GM19035 (cell line): ENCODE data around the gene TBCEL.
"Not testable (repeated sequence)": the region's sequence is repeated elsewhere in the genome, so short reads cannot be mapped to it uniquely, and the experiment has no call there.

Experiments
- ATAC-seq: cut with Tn5 transposase; IDR thresholded peaks from one replicate; pipeline ENCODE4 v1.9.1; 2021; ENCODE audit not compliant: unreplicated experiment

The TBCEL gene, protein sequence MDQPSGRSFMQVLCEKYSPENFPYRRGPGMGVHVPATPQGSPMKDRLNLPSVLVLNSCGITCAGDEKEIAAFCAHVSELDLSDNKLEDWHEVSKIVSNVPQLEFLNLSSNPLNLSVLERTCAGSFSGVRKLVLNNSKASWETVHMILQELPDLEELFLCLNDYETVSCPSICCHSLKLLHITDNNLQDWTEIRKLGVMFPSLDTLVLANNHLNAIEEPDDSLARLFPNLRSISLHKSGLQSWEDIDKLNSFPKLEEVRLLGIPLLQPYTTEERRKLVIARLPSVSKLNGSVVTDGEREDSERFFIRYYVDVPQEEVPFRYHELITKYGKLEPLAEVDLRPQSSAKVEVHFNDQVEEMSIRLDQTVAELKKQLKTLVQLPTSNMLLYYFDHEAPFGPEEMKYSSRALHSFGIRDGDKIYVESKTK

DNA sequence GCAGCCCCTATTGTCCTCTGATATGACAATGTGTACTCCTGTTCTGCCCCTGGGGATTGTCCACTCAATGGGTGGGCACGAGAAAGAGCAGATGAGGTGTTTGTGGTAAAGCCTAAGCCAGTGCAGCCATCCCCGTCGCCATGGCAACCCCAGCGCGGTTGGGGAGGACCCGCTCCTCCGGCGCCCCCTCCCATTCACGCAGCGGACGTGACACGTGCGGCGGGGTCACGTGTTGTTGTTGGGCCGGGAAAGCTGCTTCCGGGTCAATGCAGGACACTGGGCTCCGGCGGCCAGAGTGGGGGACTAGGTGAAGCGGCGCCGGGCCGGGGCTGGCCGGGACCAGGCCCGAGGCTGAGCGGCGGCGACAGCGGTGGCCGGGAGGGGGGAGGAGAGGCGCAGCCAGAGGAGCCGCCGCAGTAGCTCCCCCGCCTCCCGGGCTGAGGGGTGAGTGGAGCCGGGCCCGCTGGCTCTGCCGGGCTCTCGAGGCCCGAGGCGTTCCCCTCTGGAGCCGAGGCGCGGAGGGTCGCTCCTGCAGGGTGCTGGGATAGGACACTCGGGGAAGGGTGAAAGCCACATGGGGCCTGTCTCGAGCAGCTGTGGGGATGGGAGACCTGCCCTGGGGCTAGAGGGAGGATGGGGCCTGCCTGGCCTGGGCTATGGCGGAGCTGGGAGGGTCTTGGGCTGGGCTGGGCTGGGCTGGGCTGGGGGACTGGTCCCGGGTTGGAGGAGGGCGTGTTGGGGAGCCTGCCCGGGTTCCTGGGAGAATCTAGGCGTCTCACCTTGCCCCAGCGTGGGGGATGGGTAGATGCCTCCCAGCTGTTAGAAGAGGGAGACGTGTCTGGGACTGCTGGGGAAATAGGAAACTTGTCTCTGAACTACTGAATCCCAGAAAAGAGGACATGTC, at the start of gene TBCEL:
TSS of gene TBCEL (plus strand) at position 255 of the 904 bp plus-strand sequence. CDS start 21,589 bp downstream, outside the sequence.
- peak; percentile 95 for ATAC-seq

DNA sequence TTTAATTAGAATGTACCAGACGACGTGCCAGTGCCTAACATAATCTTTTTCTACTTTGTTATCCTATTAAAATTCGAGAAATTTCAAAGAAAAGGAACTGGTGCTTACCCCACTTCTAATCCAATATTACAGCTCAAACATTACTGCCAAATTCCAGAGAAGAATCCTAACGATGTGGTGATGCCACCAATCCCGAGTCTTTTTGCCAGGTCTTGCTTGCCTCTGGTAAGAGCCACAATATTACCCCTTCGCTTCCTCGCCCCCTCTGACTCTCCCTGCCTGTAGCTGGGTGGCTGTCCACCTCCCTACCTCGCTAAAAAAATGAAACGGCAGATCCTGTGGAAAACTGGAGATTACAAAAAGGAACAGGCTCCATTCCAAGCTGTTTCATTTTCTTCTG, 49.4 kb upstream of the TBCEL start:
- no peak for ATAC-seq

DNA sequence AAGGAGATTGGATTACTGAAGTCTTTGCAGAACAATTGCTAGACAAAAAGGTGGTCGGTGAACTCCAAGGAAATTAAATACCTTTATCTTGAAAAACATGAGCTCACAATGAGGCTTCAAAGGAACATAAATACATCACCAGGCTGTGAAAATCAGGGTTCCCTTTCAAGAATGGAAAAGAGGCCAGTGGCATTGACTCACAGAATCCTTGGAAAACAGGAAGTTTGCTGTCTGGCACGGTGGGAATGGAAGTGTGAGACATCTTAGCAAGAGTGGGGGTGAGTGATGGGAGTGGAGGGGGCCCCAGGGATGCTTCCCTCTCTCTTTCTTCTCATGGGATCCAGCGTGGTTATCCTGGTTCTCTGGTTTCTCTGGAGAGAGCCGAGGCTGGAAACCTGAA, 48.9 kb upstream of the TBCEL start:
- ATAC-seq = no peak

DNA sequence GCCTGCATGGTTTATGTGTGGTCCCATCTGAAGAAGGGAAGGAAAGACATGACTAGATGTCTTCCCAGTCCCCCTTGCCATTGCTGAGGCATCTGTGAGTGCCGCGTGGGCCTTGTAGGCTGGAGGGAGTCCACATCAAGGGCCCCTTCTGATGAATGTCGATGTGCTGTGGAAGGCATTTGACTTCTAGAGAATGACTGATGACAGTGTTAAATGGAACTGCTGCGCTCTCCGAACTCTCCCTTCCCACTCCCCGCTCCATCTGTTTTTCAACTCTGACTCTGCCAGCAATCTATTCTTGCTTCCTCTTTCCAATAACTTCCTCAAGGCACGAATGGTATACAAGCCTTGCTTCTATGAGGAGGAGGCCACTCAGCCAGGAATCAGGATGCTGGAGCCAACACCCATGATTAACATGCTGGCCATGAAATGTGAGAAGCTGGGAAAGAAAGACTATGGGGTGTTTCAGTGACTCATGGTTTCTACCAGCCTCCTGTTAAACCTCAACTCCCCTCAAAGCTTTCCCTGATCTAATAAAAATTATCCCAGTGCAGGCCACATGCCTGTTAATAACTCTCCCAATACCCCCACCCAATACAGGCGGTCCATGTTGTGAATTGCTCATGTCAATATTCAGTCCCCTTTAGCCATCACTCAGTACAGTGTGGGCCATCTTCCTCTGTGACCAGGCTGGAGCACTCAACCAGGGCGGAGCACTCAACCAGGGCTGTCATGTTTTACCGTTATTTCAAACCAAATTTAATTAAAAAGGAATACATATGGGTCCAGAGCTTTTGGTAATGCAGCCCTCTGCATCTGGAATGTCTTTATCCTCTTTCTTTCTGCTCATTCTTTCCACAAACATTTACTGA, 46.4 kb upstream of the TBCEL start:
- no peak for ATAC-seq

DNA sequence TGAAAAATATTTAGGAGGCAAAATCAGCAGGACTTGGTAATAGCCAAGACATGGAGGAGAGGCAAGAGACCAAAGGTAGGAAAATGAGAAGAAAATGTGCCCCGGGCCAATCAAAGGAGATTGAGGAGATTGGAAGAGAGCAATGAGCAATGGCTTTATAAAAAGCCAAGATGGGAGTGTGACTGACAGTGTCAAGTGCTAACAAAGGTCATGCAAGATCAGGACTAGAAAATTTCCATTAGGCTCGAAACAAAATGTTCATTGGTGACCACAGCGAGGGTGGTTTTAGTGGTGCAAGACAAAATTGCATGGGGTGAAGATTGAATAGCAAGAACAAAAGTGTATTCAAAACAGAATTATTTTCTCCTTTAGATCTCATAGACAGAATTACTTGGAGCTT, 45.2 kb upstream of the TBCEL start:
- no peak for ATAC-seq

DNA sequence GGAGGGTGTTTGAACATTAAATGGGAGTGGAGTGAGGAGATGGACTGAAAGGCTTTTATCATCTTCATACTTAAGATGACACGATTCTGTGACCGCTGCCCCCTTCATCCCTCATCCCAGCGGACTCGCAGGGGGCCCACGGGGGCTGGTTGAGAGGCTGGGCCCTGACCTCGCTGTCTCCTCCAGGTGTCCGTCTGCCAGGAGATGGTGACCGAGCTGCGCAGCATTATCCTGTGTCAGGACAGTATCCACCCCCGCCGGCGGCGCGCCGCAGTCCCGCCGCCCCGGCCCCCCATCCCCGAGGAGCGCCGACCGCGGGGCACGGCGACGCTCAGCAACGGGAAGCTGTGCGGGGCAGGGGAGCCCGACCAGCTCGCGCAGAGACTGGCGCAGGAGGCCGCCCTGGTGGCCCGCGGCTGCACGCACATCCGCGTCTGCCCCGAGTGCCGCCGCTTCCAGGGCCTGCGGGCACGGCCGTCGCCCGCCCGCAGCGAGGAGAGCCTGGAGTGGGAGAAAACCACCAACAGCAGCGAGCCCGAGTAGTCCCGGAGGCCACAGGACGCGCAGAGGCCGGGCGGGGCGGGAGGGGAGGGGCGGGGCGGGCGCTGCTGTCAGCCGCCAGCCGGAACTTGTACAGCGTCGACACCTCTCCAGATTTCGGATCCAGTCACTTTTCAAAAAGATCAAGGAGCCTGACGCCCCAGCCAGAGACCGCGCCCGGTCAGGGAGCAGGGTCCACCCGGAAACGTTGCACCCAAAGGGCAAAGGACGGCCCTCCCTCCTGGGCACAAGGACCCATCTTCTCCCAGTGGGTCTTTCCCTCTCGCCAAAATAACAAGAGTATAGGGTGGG, 38.0 kb upstream of the TBCEL start:
- peak; percentile 79 for ATAC-seq

DNA sequence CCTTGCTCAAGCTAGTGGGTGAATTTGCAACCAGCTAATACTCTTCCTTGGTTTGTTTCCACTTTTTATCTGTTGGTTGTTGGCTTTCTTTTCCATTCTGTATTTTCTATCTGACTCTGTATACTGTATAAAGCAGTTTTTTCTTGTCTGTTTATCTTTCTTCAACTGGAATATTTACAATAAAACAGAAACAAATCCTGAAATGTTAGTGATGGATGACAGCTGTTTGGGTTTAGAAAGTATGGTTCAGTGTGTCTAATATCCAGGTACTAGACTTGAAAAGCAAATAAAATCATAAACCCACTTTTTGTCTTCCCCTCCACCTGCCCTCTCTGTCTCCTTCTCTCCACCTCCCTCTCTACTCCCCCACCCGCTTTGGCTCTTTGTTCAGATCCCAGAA, 35.3 kb upstream of the TBCEL start:
- no peak for ATAC-seq

DNA sequence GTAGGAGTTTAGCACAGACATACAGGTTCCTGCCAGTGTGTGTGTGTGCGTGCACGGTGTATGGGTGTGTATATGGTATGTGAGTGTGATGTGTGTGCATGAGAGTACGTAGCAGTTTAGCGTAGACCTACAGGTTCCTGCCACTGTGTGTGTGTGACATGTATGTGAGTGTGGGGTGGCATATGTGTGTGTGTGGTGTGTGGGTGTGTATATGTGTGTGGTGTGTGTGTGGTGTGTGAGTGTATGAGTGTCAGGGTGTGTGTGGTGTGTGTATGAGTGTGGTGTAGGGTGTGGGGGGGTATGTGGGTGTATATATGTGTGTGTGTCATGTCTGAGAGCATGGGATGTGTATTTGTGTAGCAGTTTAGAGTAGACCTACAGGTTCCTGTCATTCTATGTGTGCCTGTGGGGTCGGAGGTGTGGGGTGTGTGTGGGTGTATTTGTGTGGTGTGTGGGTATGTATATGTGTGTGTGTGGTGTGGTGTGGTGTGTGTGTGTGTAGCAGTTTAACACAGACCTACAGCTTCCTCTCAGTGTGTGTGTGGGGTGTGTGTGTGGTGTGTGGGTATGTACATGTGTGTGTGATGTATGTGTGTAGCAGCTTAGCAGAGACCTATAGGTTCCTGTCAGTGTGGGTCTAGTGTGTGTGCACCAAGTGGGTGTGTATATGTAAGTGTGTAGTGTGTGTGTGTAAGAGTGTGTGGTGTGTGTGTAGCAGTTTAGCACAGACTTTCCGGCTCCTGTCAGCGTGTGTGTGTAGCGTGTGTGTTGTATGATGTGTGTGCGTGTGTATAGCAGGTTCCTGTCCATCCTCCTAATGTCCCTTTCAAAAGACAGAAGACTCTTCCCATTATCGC, 31.8 kb upstream of the TBCEL start:
- ATAC-seq = no peak

DNA sequence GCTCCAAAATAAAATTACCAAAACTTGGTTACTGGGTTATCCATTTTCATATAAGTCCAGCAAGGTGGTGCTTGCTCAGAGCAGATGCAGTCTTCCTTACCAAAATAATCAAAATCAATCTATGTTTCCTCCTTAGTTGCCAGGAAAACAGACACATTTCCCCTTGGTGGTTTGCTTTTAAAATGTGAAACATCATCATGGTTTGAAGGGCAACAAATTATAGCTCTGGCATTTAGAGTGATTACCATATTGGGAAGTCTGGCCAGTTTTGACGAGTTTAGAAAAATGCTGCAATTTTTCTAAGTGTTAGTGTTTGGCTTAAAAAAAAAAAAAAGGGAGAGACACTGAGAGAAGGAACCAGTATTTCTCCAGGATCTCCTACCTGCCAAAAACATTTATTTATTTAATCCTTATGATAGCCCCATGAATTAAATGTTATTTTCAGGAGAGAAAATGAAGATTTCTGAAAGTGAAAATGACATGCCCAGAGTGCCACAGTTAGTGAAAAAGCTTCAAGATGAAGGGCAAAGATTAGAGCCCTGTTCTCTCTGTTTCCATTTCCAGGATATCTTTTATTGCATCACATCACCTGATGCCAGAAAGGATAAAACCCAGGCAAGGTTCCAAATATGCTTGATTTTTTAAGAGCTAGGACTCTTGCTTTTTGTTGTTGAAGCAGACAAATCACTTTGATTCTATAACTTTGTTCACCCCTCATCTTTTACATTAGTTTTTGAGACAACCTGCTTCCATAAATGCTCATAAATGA, 29.6 kb upstream of the TBCEL start:
- no peak for ATAC-seq

DNA sequence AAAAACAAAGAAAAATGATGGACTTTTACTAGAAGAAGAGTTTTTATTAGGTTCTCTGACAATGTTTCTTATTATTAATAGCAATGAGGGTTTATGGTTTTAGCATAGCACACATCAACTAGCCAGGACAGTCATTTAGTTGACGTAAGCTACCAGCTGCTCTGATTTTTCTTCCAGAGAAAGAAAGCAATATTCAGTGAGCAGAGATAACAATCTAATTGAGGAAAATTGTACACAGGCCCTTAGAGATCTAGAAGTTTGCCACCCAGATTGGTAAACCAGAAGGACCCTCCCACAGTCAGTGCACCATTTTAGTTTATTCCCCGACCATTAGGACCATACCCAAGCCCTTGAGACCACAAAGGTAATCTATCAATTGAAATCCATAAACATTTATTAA, 28.7 kb upstream of the TBCEL start:
- no peak for ATAC-seq

DNA sequence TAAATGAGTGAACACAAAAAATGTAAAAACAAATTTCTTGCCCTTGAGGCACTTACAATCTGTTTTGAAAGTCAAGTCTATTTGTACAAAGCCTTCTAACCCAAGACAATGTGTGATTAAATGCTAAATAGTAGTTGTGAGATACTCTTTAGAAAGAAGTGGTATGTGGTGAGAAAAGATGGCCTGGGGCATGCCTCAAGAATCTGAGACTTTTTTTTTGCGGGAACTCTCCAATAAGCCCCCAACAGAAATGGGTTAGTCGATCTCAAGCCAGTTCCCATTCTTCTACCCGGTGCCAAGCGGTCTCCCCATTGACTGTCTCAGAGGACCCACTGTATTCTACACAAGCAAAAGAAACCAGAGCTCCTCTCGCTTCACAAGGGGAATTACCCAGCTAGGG, 26.9 kb upstream of the TBCEL start:
- ATAC-seq = no peak

DNA sequence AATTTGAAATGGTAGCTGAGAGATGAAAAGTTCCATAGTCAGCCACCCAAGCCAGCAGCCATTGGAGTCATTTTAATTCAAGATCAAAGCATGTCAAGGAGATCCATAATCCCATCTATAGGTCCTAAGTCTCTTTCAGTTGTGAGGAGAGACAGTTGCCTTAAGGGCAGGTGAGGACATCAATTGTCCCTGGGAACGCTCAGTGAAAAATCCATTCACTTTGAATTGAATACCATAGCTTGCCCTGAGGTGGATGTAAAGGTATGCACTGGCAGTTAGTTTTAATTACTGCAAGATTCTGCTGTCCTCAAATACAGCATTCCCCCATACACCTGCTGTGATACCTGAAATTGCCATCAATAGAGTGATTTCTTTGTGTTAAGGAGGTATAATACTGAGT, 25.3 kb upstream of the TBCEL start:
- ATAC-seq = no peak

DNA sequence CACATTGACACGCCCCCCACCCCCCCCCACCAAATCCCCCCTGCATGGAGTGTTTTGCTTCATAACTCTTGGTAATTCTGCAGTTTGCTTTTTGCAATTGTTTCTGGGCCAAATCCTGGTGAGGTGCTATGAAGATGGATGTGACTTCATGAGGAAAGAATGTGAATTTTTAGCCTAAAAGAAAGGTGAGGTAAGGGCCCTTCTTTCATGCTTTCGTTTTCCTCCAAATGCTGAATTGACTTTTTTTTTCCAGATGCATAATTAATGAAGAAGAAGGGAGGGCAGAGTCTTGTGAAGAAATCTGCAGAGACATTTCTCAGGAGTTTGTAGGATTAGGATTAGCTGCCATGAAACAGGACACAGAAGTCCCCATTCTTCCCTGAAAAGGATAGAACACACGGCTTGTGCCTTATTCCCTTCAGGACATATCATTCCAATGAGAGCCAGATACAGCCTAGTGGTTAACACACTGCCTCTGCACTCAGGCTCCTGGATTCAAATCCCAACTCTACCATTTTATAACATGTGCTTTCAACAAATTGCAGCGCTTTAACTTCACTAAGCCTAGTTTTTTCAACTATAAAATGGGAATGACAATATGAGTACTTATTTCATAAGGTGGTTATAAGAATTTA, 19.6 kb upstream of the TBCEL start:
- ATAC-seq = no peak

DNA sequence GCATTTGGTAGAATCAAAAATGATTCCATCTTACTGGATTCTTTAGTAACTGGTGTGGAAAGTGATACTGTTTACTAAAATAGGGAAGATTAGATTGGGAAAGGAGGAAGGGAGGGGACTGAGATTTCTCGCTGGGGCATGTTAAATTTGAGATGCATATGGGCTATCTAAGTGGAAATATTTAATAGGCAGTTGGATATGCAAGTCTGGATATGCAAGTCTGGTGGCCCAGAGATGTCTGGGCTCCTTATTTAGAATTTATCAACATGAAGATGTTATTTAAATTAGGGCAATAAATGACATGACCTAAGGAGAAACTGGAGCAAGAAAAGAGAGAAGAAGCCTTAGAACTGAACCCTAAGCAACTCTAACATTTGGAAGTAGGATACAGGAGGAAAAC, 17.0 kb upstream of the TBCEL start:
- no peak for ATAC-seq

DNA sequence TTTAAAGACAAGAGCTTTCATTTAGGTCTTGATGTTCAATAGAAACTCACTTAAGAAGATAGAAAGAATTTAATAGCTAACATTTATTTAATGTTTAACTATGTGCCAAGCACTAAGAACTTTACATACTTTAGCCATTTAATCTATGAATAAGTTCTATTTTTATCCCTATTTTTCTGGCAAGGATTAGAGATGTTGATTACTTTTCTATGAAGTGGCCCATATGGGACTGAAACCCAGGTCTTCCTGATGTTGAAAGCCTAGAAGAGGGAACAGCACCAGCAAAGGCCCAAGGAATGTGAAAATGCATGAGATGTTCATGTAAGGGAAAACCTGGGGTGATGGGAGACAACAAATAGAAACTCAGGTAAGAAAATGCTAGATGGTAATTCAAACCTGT, 15.4 kb upstream of the TBCEL start:
- ATAC-seq = no peak

DNA sequence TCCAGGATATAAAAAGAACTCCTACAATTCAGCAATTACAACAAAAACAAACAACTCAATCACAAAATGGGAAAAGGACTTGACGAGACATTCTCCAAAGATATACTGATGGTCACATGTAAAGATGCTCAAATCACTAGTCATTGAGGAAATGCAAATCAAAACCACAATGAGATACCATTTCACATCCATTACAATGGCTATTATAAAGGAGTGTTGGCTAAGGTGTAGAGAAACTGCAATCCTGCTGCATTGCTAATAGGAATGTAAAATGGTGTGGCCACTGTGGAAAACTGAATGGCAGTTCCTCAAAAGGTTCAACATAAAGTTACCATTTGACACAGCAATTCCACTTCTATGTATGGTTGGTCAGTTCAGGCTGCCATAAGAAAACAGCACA, 11.8 kb upstream of the TBCEL start:
- ATAC-seq = no peak

DNA sequence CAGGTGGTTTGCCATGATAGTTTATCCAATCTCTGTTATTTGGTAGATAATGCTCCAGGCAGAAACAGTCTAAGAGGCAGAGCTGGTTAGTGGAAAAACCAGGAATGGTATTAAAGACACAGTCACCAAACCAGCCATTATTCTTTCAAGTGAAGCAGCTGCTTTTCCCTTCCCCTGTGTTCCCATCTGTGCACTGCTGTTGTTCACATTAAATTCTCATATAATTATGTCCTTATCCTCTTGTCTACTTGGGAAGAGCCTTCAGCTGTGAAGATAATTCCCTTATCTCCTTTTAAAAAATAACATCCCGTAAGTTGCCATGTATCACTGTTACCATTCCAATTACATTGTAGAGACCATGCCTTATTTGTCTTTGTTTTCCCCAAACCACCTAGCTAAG, 5.2 kb upstream of the TBCEL start:
- ATAC-seq = no peak

DNA sequence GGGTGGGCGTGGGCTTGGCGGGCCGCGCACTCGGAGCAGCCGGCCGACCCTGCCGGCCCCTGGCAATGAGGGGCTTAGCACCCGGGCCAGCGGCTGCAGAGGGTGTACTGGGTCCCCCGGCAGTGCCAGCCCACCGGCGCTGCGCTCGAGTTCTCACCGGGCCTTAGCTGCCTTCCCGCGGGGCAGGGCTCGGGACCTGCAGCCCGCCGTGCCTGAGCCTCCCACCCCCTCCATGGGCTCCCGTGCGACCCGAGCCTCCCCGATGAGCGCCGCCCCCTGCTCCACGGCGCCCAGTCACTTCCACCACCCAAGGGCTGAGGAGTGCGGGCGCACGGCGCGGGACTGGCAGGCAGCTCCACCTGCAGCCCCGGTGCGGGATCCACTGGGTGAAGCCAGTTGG, 2.2 kb upstream of the TBCEL start:
- ATAC-seq = not testable (repeated sequence)
